HepG2 (cell line): ENCODE results near the gene HSDL1. TPM values are rescaled to one million over a fixed set of nuclear protein-coding genes. Genes with fewer than 3 reads are reported as not detected.

Experiments used
- AGO2 ChIP-seq: fragments of 200-400 bp; formaldehyde crosslinking; optimal IDR thresholded peaks from 2 replicates; pipeline ENCODE3; 2017; ENCODE audit warnings: mild to moderate bottlenecking, low read depth, low read length, moderate library complexity
- HDAC1 ChIP-seq: sonication (generic); formaldehyde crosslinking; IDR thresholded peaks from 2 replicates; pipeline ENCODE4 v1.5.1; 2020; ENCODE audit warnings: mild to moderate bottlenecking, missing genetic modification reagents
- HNRNPH1 ChIP-seq: fragments of 200-400 bp; formaldehyde crosslinking; optimal IDR thresholded peaks from 2 replicates; pipeline ENCODE3; 2017; ENCODE audit warnings: mild to moderate bottlenecking, low read depth, low read length
- NPAS2 ChIP-seq: sonication (generic); formaldehyde crosslinking; IDR thresholded peaks from 2 replicates; pipeline ENCODE4 v1.8.0; 2022; ENCODE audit warnings: mild to moderate bottlenecking, missing genetic modification reagents, borderline replicate concordance
- POLR2AphosphoS5 ChIP-seq: IDR thresholded peaks from 2 replicates; pipeline ENCODE4 v1.6.1; 2012; ENCODE audit warnings: low read depth, low read length
- SIN3A ChIP-seq: IDR thresholded peaks from 2 replicates; pipeline ENCODE4 v1.6.1; 2011; ENCODE audit warnings: low read depth, mild to moderate bottlenecking, control low read depth, low read length, borderline replicate concordance
- ZBTB38 ChIP-seq: sonication (generic); formaldehyde crosslinking; IDR thresholded peaks from 2 replicates; pipeline ENCODE4 v1.5.1; 2020; ENCODE audit warnings: mild to moderate bottlenecking, missing genetic modification reagents
- ZNF143 ChIP-seq: sonication (generic); formaldehyde crosslinking; IDR thresholded peaks from 2 replicates; pipeline ENCODE4 v1.4.0; 2020; ENCODE audit warnings: missing genetic modification reagents
- ZNF160 ChIP-seq: sonication (generic); formaldehyde crosslinking; IDR thresholded peaks from 2 replicates; pipeline ENCODE4 v1.8.0; 2022; ENCODE audit warnings: mild to moderate bottlenecking, inconsistent platforms, missing genetic modification reagents
- ZNF205 ChIP-seq: IDR thresholded peaks from 2 replicates; pipeline ENCODE4 v1.6.1; 2018; ENCODE audit warnings: missing biosample characterization, missing genetic modification reagents
- ZNF781 ChIP-seq: sonication (generic); formaldehyde crosslinking; IDR thresholded peaks from 2 replicates; pipeline ENCODE4 v1.5.1; 2020; ENCODE audit warnings: borderline replicate concordance, mild to moderate bottlenecking, missing genetic modification reagents; ENCODE audit errors: not compliant biosample characterization
- ZNF816 ChIP-seq: sonication (generic); formaldehyde crosslinking; IDR thresholded peaks from 2 replicates; pipeline ENCODE4 v1.8.0; 2022; ENCODE audit warnings: missing genetic modification reagents, mild to moderate bottlenecking, borderline replicate concordance
- polyA plus RNA-seq, 8 experiments: library from polyadenylated mRNA; depleted of rRNA in 3 of 8; stranded (reverse) in 7 of 8; unstranded in 1 of 8; fragments of >200 nt; fragmentation: Illumina TruSeq in 4 of 8; extraction: Trizol in 4 of 8; gene quantifications; 2 replicates each; pipeline versions ENCODE4 v1.2.1 to v1.2.3, GENCODE V29; 2011 to 2016; ENCODE audit warnings: low read depth in 4 of 8, missing spikeins in 1 of 8, mixed read lengths in 1 of 8; ENCODE audit not compliant: insufficient read depth in 1 of 8
- total RNA-seq, 5 experiments: library from RNA; depleted of rRNA; stranded (reverse); fragments of >200 nt; fragmentation: Illumina TruSeq; extraction: Trizol; gene quantifications; 2 replicates each; pipeline ENCODE4 v1.2.3, GENCODE V29; 2016; ENCODE audit warnings: low read depth in 1 of 5
- TF ChIP-seq, protein P1 (sequence below): sonication (generic); formaldehyde crosslinking; IDR thresholded peaks from 2 replicates; pipeline ENCODE4 v1.5.0; 2020; ENCODE audit warnings: missing genetic modification reagents, mild to moderate bottlenecking, borderline replicate concordance
- TF ChIP-seq, protein P2 (sequence below): sonication (generic); formaldehyde crosslinking; IDR thresholded peaks from 2 replicates; pipeline ENCODE4 v1.4.0; 2020; ENCODE audit warnings: mild to moderate bottlenecking, missing genetic modification reagents, borderline replicate concordance
- TF ChIP-seq, protein P3 (sequence below): sonication (generic); formaldehyde crosslinking; IDR thresholded peaks from 2 replicates; pipeline ENCODE4 v1.5.0; 2020; ENCODE audit warnings: mild to moderate bottlenecking, missing genetic modification reagents, moderate library complexity
- TF ChIP-seq, protein P4 (sequence below): sonication (generic); formaldehyde crosslinking; IDR thresholded peaks from 2 replicates; pipeline ENCODE4 v1.5.1; 2020; ENCODE audit warnings: missing genetic modification reagents, mild to moderate bottlenecking, borderline replicate concordance

Gene HSDL1
- total and polyA plus RNA-seq, 2 of the 13 experiments (the other 11 are each of a cell fraction or from before 2014, with no cell fraction given), result 49.2 to 49.7 TPM

DNA sequence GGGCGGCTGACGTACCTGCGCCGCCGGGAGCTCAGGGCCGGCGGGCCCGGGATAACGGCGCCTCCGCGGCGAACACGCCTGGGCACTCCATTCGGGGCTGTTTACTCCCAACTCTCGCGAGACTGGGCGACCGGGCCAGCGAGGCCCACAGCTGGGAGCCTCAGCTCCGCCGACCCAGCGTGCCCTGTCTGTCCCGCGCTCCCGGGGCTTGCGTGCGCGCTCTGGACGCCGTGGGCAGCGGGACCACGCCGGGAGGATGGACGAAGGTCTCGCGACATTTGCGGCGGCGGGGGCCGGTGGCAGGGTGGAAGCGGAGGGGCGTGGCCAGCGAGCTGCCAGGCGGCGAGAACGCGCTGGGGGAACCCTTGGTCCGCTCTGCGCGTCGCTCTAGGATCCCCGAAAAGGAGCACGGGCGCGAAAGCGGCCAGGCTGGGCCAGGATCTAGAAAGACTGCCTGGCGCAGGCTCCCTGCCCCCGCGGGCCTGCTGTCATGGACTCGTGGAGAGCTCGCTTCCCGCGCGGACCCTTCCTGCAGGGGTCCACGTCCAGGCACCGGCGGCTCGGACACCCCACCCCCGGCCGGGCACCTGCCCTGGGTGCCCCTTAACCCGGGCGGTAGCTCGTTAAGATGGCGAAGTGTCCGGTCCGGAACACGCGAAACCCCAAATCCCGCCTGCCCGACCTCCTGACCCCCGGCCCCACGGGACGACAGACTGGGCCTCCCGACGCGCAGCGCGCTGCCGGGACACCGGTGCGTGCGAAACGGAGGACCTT lies 28.1 kb downstream of the HSDL1 start, which contains the start of gene MBTPS1 (continued):
- TF ChIP-seq, protein P1, sequence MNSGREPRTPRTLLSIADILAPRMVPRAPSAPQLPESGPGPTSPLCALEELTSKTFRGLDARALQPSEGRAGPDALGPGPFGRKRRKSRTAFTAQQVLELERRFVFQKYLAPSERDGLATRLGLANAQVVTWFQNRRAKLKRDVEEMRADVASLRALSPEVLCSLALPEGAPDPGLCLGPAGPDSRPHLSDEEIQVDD (CRISPR knock-in tag), result no peak; the same call in 1 of the 2 replicates
- TF ChIP-seq ZBTB38 (CRISPR knock-in tag), result peak; percentile 85
- TF ChIP-seq HDAC1 (CRISPR knock-in tag), result peak; percentile 94
- peak; percentile 96 for TF ChIP-seq AGO2
- no peak for TF ChIP-seq ZNF160 (CRISPR knock-in tag)
- TF ChIP-seq NPAS2 (CRISPR knock-in tag), result no peak
- TF ChIP-seq HNRNPH1, result no peak
- TF ChIP-seq ZNF816 (CRISPR knock-in tag), result peak; percentile 86; the same call in 1 of the 2 replicates
- TF ChIP-seq ZNF781, result peak; percentile 86
- TF ChIP-seq POLR2AphosphoS5, result peak; percentile 85
- TF ChIP-seq ZNF143 (CRISPR knock-in tag), result peak; percentile 83
- TF ChIP-seq, protein P2, sequence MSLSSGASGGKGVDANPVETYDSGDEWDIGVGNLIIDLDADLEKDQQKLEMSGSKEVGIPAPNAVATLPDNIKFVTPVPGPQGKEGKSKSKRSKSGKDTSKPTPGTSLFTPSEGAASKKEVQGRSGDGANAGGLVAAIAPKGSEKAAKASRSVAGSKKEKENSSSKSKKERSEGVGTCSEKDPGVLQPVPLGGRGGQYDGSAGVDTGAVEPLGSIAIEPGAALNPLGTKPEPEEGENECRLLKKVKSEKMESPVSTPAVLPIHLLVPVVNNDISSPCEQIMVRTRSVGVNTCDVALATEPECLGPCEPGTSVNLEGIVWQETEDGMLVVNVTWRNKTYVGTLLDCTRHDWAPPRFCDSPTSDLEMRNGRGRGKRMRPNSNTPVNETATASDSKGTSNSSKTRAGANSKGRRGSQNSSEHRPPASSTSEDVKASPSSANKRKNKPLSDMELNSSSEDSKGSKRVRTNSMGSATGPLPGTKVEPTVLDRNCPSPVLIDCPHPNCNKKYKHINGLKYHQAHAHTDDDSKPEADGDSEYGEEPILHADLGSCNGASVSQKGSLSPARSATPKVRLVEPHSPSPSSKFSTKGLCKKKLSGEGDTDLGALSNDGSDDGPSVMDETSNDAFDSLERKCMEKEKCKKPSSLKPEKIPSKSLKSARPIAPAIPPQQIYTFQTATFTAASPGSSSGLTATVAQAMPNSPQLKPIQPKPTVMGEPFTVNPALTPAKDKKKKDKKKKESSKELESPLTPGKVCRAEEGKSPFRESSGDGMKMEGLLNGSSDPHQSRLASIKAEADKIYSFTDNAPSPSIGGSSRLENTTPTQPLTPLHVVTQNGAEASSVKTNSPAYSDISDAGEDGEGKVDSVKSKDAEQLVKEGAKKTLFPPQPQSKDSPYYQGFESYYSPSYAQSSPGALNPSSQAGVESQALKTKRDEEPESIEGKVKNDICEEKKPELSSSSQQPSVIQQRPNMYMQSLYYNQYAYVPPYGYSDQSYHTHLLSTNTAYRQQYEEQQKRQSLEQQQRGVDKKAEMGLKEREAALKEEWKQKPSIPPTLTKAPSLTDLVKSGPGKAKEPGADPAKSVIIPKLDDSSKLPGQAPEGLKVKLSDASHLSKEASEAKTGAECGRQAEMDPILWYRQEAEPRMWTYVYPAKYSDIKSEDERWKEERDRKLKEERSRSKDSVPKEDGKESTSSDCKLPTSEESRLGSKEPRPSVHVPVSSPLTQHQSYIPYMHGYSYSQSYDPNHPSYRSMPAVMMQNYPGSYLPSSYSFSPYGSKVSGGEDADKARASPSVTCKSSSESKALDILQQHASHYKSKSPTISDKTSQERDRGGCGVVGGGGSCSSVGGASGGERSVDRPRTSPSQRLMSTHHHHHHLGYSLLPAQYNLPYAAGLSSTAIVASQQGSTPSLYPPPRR (CRISPR knock-in tag), result peak; percentile 29; the same call in 1 of the 2 replicates
- TF ChIP-seq, protein P3, sequence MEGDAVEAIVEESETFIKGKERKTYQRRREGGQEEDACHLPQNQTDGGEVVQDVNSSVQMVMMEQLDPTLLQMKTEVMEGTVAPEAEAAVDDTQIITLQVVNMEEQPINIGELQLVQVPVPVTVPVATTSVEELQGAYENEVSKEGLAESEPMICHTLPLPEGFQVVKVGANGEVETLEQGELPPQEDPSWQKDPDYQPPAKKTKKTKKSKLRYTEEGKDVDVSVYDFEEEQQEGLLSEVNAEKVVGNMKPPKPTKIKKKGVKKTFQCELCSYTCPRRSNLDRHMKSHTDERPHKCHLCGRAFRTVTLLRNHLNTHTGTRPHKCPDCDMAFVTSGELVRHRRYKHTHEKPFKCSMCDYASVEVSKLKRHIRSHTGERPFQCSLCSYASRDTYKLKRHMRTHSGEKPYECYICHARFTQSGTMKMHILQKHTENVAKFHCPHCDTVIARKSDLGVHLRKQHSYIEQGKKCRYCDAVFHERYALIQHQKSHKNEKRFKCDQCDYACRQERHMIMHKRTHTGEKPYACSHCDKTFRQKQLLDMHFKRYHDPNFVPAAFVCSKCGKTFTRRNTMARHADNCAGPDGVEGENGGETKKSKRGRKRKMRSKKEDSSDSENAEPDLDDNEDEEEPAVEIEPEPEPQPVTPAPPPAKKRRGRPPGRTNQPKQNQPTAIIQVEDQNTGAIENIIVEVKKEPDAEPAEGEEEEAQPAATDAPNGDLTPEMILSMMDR (CRISPR knock-in tag), result peak; percentile 32
- TF ChIP-seq, protein P4, sequence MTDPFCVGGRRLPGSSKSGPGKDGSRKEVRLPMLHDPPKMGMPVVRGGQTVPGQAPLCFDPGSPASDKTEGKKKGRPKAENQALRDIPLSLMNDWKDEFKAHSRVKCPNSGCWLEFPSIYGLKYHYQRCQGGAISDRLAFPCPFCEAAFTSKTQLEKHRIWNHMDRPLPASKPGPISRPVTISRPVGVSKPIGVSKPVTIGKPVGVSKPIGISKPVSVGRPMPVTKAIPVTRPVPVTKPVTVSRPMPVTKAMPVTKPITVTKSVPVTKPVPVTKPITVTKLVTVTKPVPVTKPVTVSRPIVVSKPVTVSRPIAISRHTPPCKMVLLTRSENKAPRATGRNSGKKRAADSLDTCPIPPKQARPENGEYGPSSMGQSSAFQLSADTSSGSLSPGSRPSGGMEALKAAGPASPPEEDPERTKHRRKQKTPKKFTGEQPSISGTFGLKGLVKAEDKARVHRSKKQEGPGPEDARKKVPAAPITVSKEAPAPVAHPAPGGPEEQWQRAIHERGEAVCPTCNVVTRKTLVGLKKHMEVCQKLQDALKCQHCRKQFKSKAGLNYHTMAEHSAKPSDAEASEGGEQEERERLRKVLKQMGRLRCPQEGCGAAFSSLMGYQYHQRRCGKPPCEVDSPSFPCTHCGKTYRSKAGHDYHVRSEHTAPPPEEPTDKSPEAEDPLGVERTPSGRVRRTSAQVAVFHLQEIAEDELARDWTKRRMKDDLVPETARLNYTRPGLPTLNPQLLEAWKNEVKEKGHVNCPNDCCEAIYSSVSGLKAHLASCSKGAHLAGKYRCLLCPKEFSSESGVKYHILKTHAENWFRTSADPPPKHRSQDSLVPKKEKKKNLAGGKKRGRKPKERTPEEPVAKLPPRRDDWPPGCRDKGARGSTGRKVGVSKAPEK (CRISPR knock-in tag), result no peak; the same call in 1 of the 2 replicates
- peak; percentile 71; the same call in 1 of the 2 replicates for TF ChIP-seq SIN3A
- no peak for TF ChIP-seq ZNF205 (CRISPR knock-in tag)
